HG03175 (cell line): ENCODE measurements around the gene NRXN3.

ENCODE experiments used
- ATAC-seq: cut with Tn5 transposase; IDR thresholded peaks from one replicate; pipeline ENCODE4 v1.9.1; 2021; ENCODE audit warnings: mild to moderate bottlenecking, moderate library complexity; ENCODE audit not compliant: unreplicated experiment

The NRXN3 gene

GRCh38 chr14:78614593-78614992, 444.4 kb downstream of the NRXN3 start:
- ATAC-seq: no peak

GRCh38 chr14:78617735-78618134, 447.6 kb downstream of the NRXN3 start:
- no peak for ATAC-seq

GRCh38 chr14:78618368-78618767, 448.2 kb downstream of the NRXN3 start:
- ATAC-seq: no peak

DNA sequence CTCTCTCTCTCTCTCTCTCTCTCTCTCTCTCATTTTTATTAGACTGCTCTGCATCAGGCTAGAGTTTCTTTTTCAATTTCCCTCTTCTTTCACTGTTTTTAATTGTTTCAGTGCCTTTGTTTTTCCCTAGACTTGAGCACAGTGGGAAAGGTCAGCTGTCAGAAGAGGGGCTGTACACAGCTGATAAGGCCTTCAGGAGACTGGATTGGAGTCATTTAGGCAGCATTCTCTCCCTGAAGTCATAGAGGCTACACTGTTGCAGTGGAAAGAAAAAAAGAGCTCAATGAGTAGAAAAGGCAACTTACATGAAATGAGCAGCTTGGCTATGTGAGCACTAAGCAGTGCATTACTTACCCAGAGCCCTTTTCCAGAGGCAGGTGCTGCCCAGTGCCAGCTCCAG, 456.9 kb downstream of the NRXN3 start:
- ATAC-seq: no peak

GRCh38 chr14:78631551-78631950, 461.4 kb downstream of the NRXN3 start:
- ATAC-seq: no peak

DNA sequence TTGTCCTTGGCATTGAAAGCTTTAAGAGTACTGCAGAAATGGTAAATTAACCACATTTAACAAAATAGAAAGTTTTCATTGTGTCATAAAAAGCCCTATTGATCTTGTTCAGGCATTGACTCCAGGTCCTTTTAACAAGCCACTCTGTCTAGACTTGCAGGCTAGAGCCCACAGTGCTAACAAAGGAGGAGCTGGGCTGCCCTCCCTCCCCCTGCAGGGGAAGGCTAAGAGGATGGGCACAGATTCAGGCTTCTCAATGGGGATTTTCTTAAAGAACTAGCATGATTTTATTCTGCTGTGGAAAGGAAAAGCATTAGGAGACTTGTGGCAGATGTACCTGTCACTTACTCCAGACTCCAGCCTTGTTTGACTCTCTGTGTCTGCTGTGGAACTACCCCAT, 463.6 kb downstream of the NRXN3 start:
- ATAC-seq: no peak

- no peak for ATAC-seq
Observed at GRCh38 chr14:78637489-78637888, 467.3 kb downstream of the NRXN3 start.

GRCh38 chr14:78637908-78638475, 467.8 kb downstream of the NRXN3 start:
- ATAC-seq: no peak

DNA sequence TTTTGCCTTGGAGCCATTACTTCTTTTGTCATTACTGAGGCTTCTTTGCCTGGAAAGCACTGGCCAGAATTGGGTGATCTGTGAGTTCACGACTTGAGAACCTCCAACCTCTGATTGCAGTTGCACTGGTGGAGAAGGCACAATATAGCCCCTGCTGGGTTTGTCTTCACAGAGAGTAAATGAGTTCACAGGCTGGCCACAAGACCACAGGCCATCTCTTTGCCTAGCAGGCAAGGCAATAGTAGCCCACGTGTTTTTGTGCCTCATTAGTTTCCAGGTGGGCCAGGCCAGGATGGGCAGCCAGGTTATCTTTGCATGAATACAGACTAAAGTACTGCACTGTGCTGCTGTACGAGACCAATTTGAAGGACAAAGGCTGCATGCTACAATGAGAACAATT, 468.8 kb downstream of the NRXN3 start:
- no peak for ATAC-seq

DNA sequence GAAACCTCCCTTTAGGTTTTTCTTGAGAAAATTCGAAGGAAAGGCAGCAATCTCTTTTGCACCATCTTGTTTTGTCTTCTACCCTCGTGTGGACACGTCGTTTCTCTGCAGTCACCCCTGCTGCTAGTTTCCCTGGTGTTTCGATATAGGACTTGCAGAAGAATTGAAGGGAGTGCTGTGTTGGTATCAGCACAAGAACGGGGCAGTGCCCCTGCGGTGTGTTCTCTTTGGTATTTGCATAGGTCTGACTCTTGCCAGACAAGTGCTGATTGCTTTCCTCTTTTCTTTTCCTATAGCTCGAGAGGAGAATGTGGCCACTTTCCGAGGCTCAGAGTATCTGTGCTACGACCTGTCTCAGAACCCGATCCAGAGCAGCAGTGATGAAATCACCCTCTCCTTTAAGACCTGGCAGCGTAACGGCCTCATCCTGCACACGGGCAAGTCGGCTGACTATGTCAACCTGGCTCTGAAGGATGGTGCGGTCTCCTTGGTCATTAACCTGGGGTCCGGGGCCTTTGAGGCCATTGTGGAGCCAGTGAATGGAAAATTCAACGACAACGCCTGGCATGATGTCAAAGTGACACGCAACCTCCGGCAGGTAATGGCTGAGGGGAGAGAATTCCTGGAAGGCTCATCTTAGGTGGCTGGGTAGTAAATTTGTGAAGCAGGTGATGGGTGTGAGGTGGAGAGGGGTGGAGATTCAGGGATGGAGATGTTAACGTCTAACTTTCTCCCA, 474.8 kb downstream of the NRXN3 start:
- ATAC-seq: no peak

DNA sequence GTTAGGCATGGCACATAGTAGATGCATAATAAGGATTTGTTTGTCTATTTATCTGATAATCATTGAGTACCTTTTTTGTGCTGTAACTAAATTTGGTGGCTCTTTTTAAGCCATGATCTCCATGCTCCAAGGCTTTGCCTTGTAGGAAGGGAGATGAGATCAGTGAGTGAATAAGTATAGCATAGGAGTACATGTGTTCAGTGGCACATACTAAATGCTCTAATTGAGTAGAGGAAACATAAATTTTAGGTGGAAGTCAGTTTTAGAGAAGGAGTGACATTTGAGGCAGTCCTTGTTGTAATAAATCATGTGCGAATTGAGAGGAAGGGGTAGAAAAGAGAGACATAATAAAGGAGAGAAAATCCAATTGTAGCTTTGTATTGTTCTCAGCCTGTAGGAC, 482.6 kb downstream of the NRXN3 start:
- ATAC-seq: no peak

DNA sequence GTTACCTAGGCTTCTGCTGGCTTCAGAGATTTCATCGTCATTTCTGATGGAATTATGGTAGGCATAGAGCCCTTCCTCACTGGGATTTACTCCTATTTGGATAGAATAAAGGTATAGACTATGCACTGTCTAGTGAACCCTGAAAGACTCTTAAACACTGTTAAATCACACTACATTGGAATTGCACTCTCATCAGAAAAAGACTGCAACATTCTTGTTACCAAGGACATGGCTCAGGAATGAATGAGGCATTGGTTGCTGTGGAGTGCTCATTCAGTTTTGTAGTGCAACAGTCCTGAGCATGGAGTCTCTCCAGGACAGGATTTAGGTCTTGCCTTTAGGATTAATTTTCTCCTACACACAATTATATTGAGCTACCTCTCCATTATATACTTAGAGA, 483.0 kb downstream of the NRXN3 start:
- no peak for ATAC-seq

- no peak for ATAC-seq
Observed at GRCh38 chr14:78657451-78657850, 487.3 kb downstream of the NRXN3 start.

DNA sequence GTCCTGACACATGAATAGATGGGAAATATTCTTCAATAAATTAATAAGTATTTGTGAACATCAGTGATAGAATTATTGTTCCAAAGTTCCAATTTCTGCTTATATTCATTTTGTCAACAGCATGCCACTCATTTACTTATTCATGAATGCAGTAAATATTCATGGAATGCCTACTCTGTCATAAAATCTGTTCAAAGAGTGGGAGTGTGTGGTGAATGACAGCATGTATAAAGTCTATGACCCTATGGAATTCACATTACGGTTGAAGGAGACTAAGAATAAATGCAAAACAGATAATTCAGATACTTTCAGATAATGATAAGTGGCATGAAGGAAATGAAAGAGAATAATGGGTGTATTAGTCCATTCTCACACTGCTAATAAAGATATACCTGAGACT, 494.7 kb downstream of the NRXN3 start:
- ATAC-seq: no peak

DNA sequence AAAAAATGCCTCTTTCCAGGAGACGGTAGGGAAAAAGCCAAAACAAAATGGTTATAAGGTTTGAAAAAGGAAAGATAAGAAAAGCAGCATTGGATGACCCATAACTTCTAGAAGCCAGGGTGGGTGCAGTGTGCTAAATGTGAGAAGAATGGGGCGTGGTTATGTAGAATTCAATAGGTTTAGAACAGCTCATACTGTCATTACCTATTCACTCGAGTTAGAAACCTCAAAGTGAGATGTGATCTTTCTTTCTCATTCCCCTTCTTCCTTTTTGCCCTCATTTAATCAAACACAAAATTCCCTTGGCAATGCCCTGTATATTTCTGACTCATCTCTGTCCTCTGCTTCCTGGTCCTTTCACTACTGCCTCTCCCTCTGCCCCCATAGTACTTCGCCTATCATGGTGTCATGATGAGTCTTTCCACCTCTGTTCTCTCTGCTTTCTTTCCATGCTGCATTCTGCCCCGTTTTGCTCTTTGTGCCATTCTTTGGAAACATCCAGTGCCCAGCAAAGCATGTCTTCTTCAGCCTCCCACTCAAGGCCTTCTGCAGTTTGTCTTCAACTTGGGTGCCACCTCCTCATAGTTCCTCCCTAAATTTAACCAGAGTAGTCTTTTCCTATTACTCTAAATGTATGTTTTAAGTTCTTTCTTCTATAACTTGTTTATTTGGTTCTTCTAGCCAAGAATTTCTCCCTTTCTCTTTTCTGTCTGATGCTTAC, 496.3 kb downstream of the NRXN3 start:
- no peak for ATAC-seq

DNA sequence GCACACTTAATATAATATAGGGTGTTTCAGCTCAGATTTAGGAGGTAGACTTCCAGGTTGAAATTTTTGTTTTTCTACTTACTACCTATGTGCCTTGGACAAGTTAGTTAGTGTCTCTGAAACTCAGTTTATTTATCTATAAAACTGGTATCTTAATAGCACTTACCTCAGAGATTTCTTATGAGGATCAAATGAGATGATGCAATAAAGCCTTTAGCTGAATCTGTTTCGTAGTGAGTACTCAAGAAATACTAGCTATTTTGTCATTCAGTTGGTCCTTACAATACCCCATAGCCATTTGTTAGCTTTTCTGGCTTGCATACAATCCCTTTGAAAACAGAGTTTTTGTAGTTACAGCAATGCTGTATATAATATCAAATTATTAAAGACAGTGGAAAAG, 497.0 kb downstream of the NRXN3 start:
- ATAC-seq: no peak

- ATAC-seq: no peak
Observed at GRCh38 chr14:78673845-78674244, 503.7 kb downstream of the NRXN3 start.

- no peak for ATAC-seq
Observed at GRCh38 chr14:78674820-78675219, 504.6 kb downstream of the NRXN3 start.

- ATAC-seq: no peak
Observed at GRCh38 chr14:78683206-78683605, 513.0 kb downstream of the NRXN3 start.

DNA sequence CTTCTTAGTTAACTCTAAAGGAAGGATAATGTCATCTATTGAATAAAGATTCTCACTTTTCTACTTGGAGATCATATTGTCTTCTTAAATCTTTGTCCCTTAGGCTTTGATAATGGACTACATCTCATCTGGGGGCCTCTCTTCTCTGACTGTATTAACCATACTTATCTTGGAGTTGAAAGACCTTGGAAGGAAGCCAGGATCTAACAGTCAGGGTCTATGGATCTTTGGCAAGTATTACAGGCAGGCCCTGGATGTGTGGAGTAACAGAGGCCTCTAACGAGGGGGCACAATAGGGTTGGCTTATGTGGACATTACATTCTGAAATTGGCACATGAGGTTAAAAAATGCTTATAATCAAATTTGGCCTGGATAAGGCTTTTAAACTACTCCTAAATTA, 513.8 kb downstream of the NRXN3 start:
- ATAC-seq: no peak

DNA sequence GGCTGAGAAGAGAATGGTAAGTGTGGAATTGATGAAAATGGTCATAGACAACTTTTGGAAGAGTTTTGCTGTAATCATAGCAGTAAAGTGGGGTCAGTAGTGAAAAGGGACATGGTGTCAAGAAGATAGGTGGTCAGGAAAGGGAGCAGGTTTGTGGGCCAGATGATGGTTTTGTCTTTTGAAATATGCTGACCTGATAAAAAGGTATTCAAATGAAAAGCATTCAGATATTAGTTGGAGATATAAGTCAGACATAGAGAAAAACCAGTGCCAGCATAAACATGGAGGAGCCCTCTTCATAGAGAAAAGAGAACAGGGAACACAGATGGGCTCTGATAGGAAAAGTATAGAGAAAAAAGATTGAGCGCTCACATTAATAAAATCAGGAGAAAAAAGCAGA, 518.3 kb downstream of the NRXN3 start:
- ATAC-seq: no peak

DNA sequence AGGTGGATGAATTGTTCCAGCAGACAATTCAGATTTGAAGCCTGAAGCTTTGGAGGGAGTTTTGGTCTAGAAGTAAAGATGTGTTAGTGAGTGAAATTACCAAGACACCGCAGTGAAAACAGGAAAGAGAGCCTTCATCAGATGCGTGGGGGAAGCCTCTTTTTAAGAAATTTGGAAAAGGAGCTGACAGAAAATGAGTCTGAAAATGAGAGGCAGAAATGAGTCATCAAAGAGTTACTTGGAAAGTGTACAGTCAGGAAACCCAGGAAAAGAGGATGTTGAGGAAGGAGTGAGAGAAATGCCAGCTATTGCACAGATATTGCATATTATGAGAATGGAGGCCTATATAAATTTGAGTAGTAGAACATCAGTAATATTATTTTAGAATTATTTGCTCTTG, 520.7 kb downstream of the NRXN3 start:
- no peak for ATAC-seq
